IPS-18a (cell line): ENCODE measurements around the gene TNFRSF4.

Experiments used
- H3K27ac ChIP-seq: one replicate; pipeline ENCODE4 v1.5.1; 2013; ENCODE audit warnings: low read length
- H3K27me3 ChIP-seq: one replicate; pipeline ENCODE4 v1.6.1; 2013; ENCODE audit warnings: mild to moderate bottlenecking, low read length; ENCODE audit not compliant: control insufficient read depth, insufficient read depth
- H3K36me3 ChIP-seq: one replicate; pipeline ENCODE4 v1.6.1; 2013; ENCODE audit warnings: low read depth, low read length; ENCODE audit not compliant: control insufficient read depth
- H3K4me1 ChIP-seq: one replicate; pipeline ENCODE4 v1.6.1; 2013; ENCODE audit warnings: low read depth, low read length; ENCODE audit not compliant: control insufficient read depth
- H3K4me3 ChIP-seq: one replicate; pipeline ENCODE4 v1.5.1; 2013; ENCODE audit warnings: low read length
- H3K9ac ChIP-seq: one replicate; pipeline ENCODE4 v1.6.1; 2013; ENCODE audit warnings: mild to moderate bottlenecking, low read length, moderate library complexity
- H3K9me3 ChIP-seq: one replicate; pipeline ENCODE4 v1.6.1; 2013; ENCODE audit warnings: low read depth, low read length; ENCODE audit not compliant: control insufficient read depth

Gene TNFRSF4

GRCh38 chr1:1207571-1207892 lies 6.4 kb downstream of the TNFRSF4 start:
- H3K27ac ChIP-seq: no peak overlapping the region
- H3K4me3 ChIP-seq: no peak overlapping the region
- no peaks in the 10 kb centered on the region for H3K4me1 ChIP-seq
- H3K9me3 ChIP-seq: no peaks in the 10 kb centered on the region
- H3K27me3 ChIP-seq: peaks cover 29% of the 10 kb centered on the region
- no peak overlapping the region for H3K9ac ChIP-seq
- no peaks in the 10 kb centered on the region for H3K36me3 ChIP-seq

GRCh38 chr1:1206966-1207531 lies 6.9 kb downstream of the TNFRSF4 start:
- no peak overlapping the region for H3K27ac ChIP-seq
- H3K27me3 ChIP-seq: peaks cover 29% of the 10 kb centered on the region
- no peaks in the 10 kb centered on the region for H3K36me3 ChIP-seq
- no peak overlapping the region for H3K9ac ChIP-seq
- no peaks in the 10 kb centered on the region for H3K9me3 ChIP-seq
- no peaks in the 10 kb centered on the region for H3K4me1 ChIP-seq
- H3K4me3 ChIP-seq: no peak overlapping the region

- Histone ChIP-seq H3K36me3 (no peaks in the 10 kb centered on the region), H3K4me1 (no peaks in the 10 kb centered on the region), H3K27ac (no peak within 1 kb of the TSS), H3K4me3 (peak within 1 kb of the TSS; percentile 35), H3K9me3 (no peaks in the 10 kb centered on the region), H3K27me3 (peaks cover 29% of the 10 kb centered on the region), H3K9ac (no peak within 1 kb of the TSS)
Measured at GRCh38 chr1:1206376-1206965, 7.5 kb downstream of the TNFRSF4 start, which contains the start of gene TNFRSF18. Gene TNFRSF18, minus strand, starts transcription at chr1:1206592. Its CDS starts 21 bp downstream, at chr1:1206571.

GRCh38 chr1:1205769-1206375 lies 8.1 kb downstream of the TNFRSF4 start:
- no peak overlapping the region for H3K9ac ChIP-seq
- H3K27ac ChIP-seq: no peak overlapping the region
- H3K27me3 ChIP-seq: peaks cover 29% of the 10 kb centered on the region
- H3K4me1 ChIP-seq: no peaks in the 10 kb centered on the region
- no peaks in the 10 kb centered on the region for H3K36me3 ChIP-seq
- no peaks in the 10 kb centered on the region for H3K9me3 ChIP-seq
- H3K4me3 ChIP-seq: peak overlapping the region; percentile 35

GRCh38 chr1:1204998-1205768 lies 8.8 kb downstream of the TNFRSF4 start:
- Histone ChIP-seq H3K9me3 (no peaks in the 10 kb centered on the region), H3K36me3 (no peaks in the 10 kb centered on the region), H3K4me3 (no peak overlapping the region), H3K9ac (no peak overlapping the region), H3K27me3 (peaks cover 34% of the 10 kb centered on the region), H3K27ac (no peak overlapping the region), H3K4me1 (peaks cover 3% of the 10 kb centered on the region)

- Histone ChIP-seq H3K27me3 (peaks cover 38% of the 10 kb centered on the region), H3K4me3 (no peak overlapping the region), H3K4me1 (peaks cover 3% of the 10 kb centered on the region), H3K36me3 (no peaks in the 10 kb centered on the region), H3K27ac (no peak overlapping the region), H3K9ac (no peak overlapping the region), H3K9me3 (no peaks in the 10 kb centered on the region)
Measured at GRCh38 chr1:1204425-1204920, 9.5 kb downstream of the TNFRSF4 start.

GRCh38 chr1:1203561-1204424 lies 10.2 kb downstream of the TNFRSF4 start:
- Histone ChIP-seq H3K4me3 (no peak overlapping the region), H3K9me3 (no peaks in the 10 kb centered on the region), H3K9ac (no peak overlapping the region), H3K4me1 (peaks cover 3% of the 10 kb centered on the region), H3K27me3 (peaks cover 38% of the 10 kb centered on the region), H3K27ac (no peak overlapping the region), H3K36me3 (no peaks in the 10 kb centered on the region)

GRCh38 chr1:1202831-1203560 lies 11.0 kb downstream of the TNFRSF4 start:
- peaks cover 38% of the 10 kb centered on the region for H3K27me3 ChIP-seq
- H3K36me3 ChIP-seq: no peaks in the 10 kb centered on the region
- H3K9me3 ChIP-seq: no peaks in the 10 kb centered on the region
- no peak overlapping the region for H3K4me3 ChIP-seq
- no peak overlapping the region for H3K9ac ChIP-seq
- H3K27ac ChIP-seq: no peak overlapping the region
- peaks cover 3% of the 10 kb centered on the region for H3K4me1 ChIP-seq

- peaks cover 3% of the 10 kb centered on the region for H3K4me1 ChIP-seq
- H3K36me3 ChIP-seq: no peaks in the 10 kb centered on the region
- H3K27me3 ChIP-seq: peaks cover 26% of the 10 kb centered on the region
- no peak overlapping the region for H3K27ac ChIP-seq
- H3K9me3 ChIP-seq: no peaks in the 10 kb centered on the region
- no peak overlapping the region for H3K9ac ChIP-seq
- peak overlapping the region; percentile 33 for H3K4me3 ChIP-seq
Measured at GRCh38 chr1:1200876-1201810, 12.8 kb downstream of the TNFRSF4 start.
